Measurements from ENCODE around the gene HSPA1A. TPM values are rescaled to one million over a fixed set of nuclear protein-coding genes. Genes with fewer than 3 reads are reported as not detected.
"Not testable (repeated sequence)": the region's sequence is repeated elsewhere in the genome, so short reads cannot be mapped to it uniquely, and the experiment has no call there.

HSPA1A gene
- total RNA-seq, 2 experiments from 2014 or later = 8.1 to 9.8 TPM

DNA sequence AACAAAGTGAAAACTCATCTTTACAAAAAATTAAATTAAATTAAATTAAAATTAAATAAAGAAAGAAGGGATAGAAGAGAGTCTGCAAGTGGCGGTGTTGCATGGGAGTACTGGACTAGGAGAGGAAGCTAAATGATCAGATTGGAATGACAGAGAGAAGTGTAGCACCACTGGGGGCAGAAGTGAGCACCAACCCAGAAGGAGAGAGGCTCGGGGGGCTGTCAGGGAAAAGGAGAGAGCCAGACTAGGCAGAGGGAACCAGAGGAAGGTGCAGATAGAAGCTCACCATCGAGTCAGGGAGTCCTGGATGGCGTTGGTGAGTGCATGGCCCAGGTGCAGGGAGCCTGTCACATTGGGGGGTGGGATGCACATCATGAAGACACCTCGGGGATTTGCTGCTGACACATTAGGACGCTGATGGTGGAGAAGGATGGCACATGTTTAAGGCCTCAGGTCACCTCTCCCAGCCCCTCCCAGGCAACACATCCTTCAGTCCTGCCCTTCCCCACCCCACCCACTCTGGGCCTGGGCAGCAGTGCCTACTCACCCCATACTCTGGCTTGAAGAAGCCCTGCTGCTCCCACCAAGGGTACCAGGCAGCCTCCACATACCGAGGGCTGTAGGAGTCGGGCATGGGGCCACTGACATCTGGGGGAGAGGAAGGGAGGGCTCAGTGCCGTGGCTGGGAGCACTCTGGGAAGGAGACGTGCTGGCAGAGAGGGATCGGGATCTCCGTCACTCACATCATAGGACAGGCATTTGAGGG lies 23.8 kb upstream of the HSPA1A start:
- no peak overlapping the region for H3K4me3 ChIP-seq (ENCODE audit: low read length)
- ChIA-PET CTCF (interaction anchor here (0.6 to 1.3 kb wide), 17 partner anchors 9 to 62 kb away, joined by 3 to 8 read pairs (median 4); partner anchors contain the start of genes CLIC1, DDAH2, LSM2 and MSH5), POLR2A (interaction anchor here (0.7 to 1.3 kb wide), 3 partner anchors 15 to 52 kb away, joined by 3 to 7 read pairs (median 4); partner anchors contain the start of genes LSM2 and MSH5)
- H3K4me1 ChIP-seq (ENCODE audit: insufficient read depth, low read length) = peaks cover 34% of the 10 kb centered on the region
- no peaks in the 10 kb centered on the region for H3K9me3 ChIP-seq (ENCODE audit: control insufficient read depth in 1 of 2, insufficient read depth in 1 of 2, low read length in 2 of 2)
- no peaks in the 10 kb centered on the region for H3K9me3 Mint-ChIP-seq
- peaks cover 41% of the 10 kb centered on the region for H3K36me3 Mint-ChIP-seq (ENCODE audit: low read depth)
- peak overlapping the region; percentile 3 for H3K27ac Mint-ChIP-seq
- DNase-seq = peak in 4 of 14 experiments; percentile 28 to 60 (median 50)
- H3K4me1 Mint-ChIP-seq (ENCODE audit: low read depth) = peaks cover 24% of the 10 kb centered on the region
- H3K36me3 ChIP-seq (ENCODE audit: insufficient read depth, low read length) = peaks cover 16% of the 10 kb centered on the region
- intact Hi-C loops (cut with DNase I, micrococcal nuclease) = no loop called here
- no peak for ATAC-seq (ENCODE audit: poor library complexity)
- no peak overlapping the region for H3K27ac ChIP-seq (ENCODE audit: low read depth in 1 of 2, low read length in 2 of 2)
- peak overlapping the region; percentile 17 for H3K4me3 Mint-ChIP-seq
- TF ChIP-seq, protein P1, sequence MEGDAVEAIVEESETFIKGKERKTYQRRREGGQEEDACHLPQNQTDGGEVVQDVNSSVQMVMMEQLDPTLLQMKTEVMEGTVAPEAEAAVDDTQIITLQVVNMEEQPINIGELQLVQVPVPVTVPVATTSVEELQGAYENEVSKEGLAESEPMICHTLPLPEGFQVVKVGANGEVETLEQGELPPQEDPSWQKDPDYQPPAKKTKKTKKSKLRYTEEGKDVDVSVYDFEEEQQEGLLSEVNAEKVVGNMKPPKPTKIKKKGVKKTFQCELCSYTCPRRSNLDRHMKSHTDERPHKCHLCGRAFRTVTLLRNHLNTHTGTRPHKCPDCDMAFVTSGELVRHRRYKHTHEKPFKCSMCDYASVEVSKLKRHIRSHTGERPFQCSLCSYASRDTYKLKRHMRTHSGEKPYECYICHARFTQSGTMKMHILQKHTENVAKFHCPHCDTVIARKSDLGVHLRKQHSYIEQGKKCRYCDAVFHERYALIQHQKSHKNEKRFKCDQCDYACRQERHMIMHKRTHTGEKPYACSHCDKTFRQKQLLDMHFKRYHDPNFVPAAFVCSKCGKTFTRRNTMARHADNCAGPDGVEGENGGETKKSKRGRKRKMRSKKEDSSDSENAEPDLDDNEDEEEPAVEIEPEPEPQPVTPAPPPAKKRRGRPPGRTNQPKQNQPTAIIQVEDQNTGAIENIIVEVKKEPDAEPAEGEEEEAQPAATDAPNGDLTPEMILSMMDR (IDR thresholded peaks at IDR 0.05) = peak; percentile 64
- no peaks in the 10 kb centered on the region for H3K27me3 Mint-ChIP-seq
- H3K27me3 ChIP-seq (ENCODE audit: control insufficient read depth in 1 of 2, insufficient read depth in 2 of 2, low read length in 2 of 2) = no peaks in the 10 kb centered on the region

DNA sequence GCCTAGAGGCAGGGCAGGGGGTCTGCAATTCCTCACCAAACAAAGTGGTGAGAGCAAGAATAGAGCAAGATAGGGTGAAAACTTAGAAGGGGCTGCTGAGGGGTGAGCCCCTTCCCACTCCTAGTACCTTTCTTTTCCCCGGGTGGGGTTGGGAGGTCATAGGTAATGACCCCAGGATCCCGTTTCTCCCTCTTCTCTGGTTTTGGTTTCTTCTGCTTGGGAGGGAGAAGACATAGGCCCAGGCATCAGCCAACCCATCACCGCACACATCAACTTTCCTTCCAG lies 23.3 kb upstream of the HSPA1A start:
- H3K36me3 Mint-ChIP-seq (ENCODE audit: low read depth) = peaks cover 41% of the 10 kb centered on the region
- Histone ChIP-seq H3K4me3 (ENCODE audit: low read length) (no peak overlapping the region), H3K9me3 (ENCODE audit: control insufficient read depth in 1 of 2, insufficient read depth in 1 of 2, low read length in 2 of 2) (no peaks in the 10 kb centered on the region), H3K27me3 (ENCODE audit: control insufficient read depth in 1 of 2, insufficient read depth in 2 of 2, low read length in 2 of 2) (no peaks in the 10 kb centered on the region), H3K36me3 (ENCODE audit: insufficient read depth, low read length) (peaks cover 16% of the 10 kb centered on the region), H3K27ac (ENCODE audit: low read depth in 1 of 2, low read length in 2 of 2) (no peak overlapping the region), H3K4me1 (ENCODE audit: insufficient read depth, low read length) (peaks cover 37% of the 10 kb centered on the region)
- peak overlapping the region; percentile 3 for H3K27ac Mint-ChIP-seq
- intact Hi-C loops (cut with DNase I, micrococcal nuclease) = no loop called here
- CTCF ChIA-PET = interaction anchor here (1.2 kb wide), 3 partner anchors 9 to 48 kb away, joined by 3 to 4 read pairs (median 4); no protein-coding TSS in a partner anchor
- TF ChIP-seq, protein P1 (IDR thresholded peaks at IDR 0.05) = no peak
- no peak overlapping the region for H3K4me3 Mint-ChIP-seq
- POLR2A ChIA-PET = interaction anchor here (0.7 kb wide), 1 partner anchor 15 kb away, joined by 4 read pairs; the partner anchor contains the start of gene LSM2
- H3K4me1 Mint-ChIP-seq (ENCODE audit: low read depth) = peaks cover 29% of the 10 kb centered on the region
- ATAC-seq (ENCODE audit: poor library complexity) = no peak
- no peak for DNase-seq
- H3K27me3 Mint-ChIP-seq = no peaks in the 10 kb centered on the region
- H3K9me3 Mint-ChIP-seq = no peaks in the 10 kb centered on the region

DNA sequence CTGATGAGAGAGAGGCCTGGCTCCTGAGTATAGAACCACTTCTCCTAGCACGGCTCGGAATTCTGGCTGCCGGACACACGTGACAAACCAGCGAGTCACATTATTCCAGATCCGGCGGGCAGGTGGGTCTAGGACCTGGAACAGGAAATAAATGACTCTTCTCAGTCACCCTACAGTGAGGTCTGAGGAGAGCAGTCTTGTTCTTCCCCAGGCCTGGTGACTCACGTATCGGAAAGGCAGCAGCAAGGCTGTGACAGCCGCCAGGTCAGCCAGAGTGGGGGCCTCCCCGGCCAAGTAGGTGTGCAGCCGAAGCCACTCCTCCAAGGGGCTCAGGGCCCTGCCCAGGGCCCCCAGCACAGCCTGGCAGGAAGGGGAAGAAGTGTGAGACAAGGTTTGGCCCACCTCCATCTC lies 22.6 kb upstream of the HSPA1A start:
- H3K9me3 ChIP-seq (ENCODE audit: control insufficient read depth in 1 of 2, insufficient read depth in 1 of 2, low read length in 2 of 2) = no peaks in the 10 kb centered on the region
- ATAC-seq (ENCODE audit: poor library complexity) (no peak), DNase-seq (peak in 1 of 14 experiments; percentile 49)
- intact Hi-C loops (cut with DNase I, micrococcal nuclease) = no loop called here
- Mint-ChIP-seq H3K36me3 (ENCODE audit: low read depth) (peaks cover 45% of the 10 kb centered on the region), H3K27me3 (no peaks in the 10 kb centered on the region), H3K9me3 (no peaks in the 10 kb centered on the region), H3K4me1 (ENCODE audit: low read depth) (peaks cover 36% of the 10 kb centered on the region), H3K27ac (no peak overlapping the region), H3K4me3 (no peak overlapping the region)
- H3K4me3 ChIP-seq (ENCODE audit: low read length) = no peak overlapping the region
- TF ChIP-seq, protein P1 (IDR thresholded peaks at IDR 0.05) = no peak
- POLR2A ChIA-PET = no interaction called here
- H3K4me1 ChIP-seq (ENCODE audit: insufficient read depth, low read length) = peaks cover 45% of the 10 kb centered on the region
- no peaks in the 10 kb centered on the region for H3K27me3 ChIP-seq (ENCODE audit: control insufficient read depth in 1 of 2, insufficient read depth in 2 of 2, low read length in 2 of 2)
- H3K36me3 ChIP-seq (ENCODE audit: insufficient read depth, low read length) = peaks cover 13% of the 10 kb centered on the region
- H3K27ac ChIP-seq (ENCODE audit: low read depth in 1 of 2, low read length in 2 of 2) = no peak overlapping the region
- CTCF ChIA-PET = no interaction called here

DNA sequence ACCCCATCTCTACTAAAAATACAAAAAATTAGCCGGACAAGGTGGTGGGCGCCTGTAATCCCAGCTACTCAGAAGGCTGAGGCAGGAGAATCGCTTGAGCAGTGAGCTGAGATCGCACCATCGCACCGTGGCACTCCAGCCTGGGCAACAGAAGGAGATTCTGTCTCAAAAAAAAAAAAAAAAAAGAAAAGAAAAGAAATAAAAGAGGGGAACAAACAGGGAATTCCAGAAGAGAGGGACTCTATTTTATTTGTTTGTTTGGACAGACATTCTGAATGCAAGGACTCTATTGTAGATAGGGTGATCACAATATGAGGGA lies 21.5 kb upstream of the HSPA1A start:
- Histone ChIP-seq H3K4me1 (ENCODE audit: insufficient read depth, low read length) (peaks cover 52% of the 10 kb centered on the region), H3K36me3 (ENCODE audit: insufficient read depth, low read length) (peaks cover 13% of the 10 kb centered on the region)
- H3K4me3 ChIP-seq (ENCODE audit: low read length); DNase-seq; H3K27me3 Mint-ChIP-seq; ATAC-seq (ENCODE audit: poor library complexity); H3K9me3 ChIP-seq (ENCODE audit: control insufficient read depth in 1 of 2, insufficient read depth in 1 of 2, low read length in 2 of 2); H3K9me3 Mint-ChIP-seq; H3K27ac ChIP-seq (ENCODE audit: low read depth in 1 of 2, low read length in 2 of 2); H3K27me3 ChIP-seq (ENCODE audit: control insufficient read depth in 1 of 2, insufficient read depth in 2 of 2, low read length in 2 of 2); CTCF ChIA-PET: not testable (repeated sequence)
- Mint-ChIP-seq H3K36me3 (ENCODE audit: low read depth) (peaks cover 46% of the 10 kb centered on the region), H3K4me1 (ENCODE audit: low read depth) (peaks cover 42% of the 10 kb centered on the region), H3K27ac (peak overlapping the region; percentile 79), H3K4me3 (peak overlapping the region; percentile 78)
- intact Hi-C loops (cut with DNase I, micrococcal nuclease) = loop anchor here (2.0 kb wide), 4 partner anchors 21 to 63 kb away; partner anchors contain the start of genes HSPA1A (in 1 of the 2), HSPA1B (in 1 of the 2) and HSPA1L (in 1 of the 2)
- POLR2A ChIA-PET = interaction anchor here (0.6 kb wide), 1 partner anchor 141 kb away, joined by 3 read pairs; the partner anchor contains the start of gene BAG6
